Stomach (tissue), 9 donors: ENCODE measurements around the gene PIK3C2B. TPM values are rescaled to one million over a fixed set of nuclear protein-coding genes. Genes with fewer than 3 reads are reported as not detected.

ENCODE experiments used
- DNase-seq, 2 donors: peaks; one replicate each; pipeline versions ENCODE4 v3.0.0 to v3.0.0-alpha.2; 2013 to 2019
- H3K27ac ChIP-seq, 5 donors: fragments of 200-600 bp in 4 of 5; sonication (generic) in 4 of 5; one replicate each; pipeline ENCODE4 v1.5.1; 2013 to 2019; ENCODE audit warnings: mild to moderate bottlenecking in 1 of 5, moderate library complexity in 1 of 5
- H3K27me3 ChIP-seq, 3 donors: fragments of 200-600 bp; sonication (generic); one replicate each; pipeline ENCODE4 v1.5.1; 2017 to 2019; ENCODE audit warnings: mixed run types in 1 of 3
- H3K36me3 ChIP-seq, 4 donors: fragments of 200-600 bp; sonication (generic); 1 replicate in 3 of 4; 2 replicates in 1 of 4; pipeline ENCODE4 v1.5.1; 2016 to 2019
- H3K4me1 ChIP-seq, 4 donors: fragments of 200-600 bp; sonication (generic); one replicate each; pipeline ENCODE4 v1.5.1; 2016 to 2019
- H3K4me3 ChIP-seq, 4 donors: fragments of 200-600 bp; sonication (generic) in 3 of 4; one replicate each; pipeline ENCODE4 v1.5.1; 2016 to 2019; ENCODE audit warnings: mild to moderate bottlenecking in 1 of 4
- H3K9me3 ChIP-seq, 4 donors: fragments of 200-600 bp; sonication (generic); one replicate each; pipeline ENCODE4 v1.5.1; 2016 to 2019
- EP300 ChIP-seq: sonication (generic); formaldehyde crosslinking; IDR thresholded peaks from one replicate; pipeline ENCODE4 v1.6.1; 2017; ENCODE audit warnings: antibody characterized with exemption
- POLR2A ChIP-seq, 4 donors: fragments of 450-650 bp; IDR thresholded peaks; one replicate each; pipeline ENCODE4 v1.6.1; 2016; ENCODE audit warnings: antibody characterized with exemption in 4 of 4, control low read depth in 2 of 4, mild to moderate bottlenecking in 1 of 4, moderate library complexity in 1 of 4
- POLR2AphosphoS5 ChIP-seq, 3 donors: sonication (generic); formaldehyde crosslinking; IDR thresholded peaks; one replicate each; pipeline ENCODE4 v1.6.1; 2016; ENCODE audit warnings: antibody characterized with exemption in 3 of 3
- WGBS, 5 donors: extraction: QIAGEN DNeasy Blood & Tissue Kit in 3 of 5; methylation state at CpG; one replicate each; pipeline versions ENCODE4 v1.1.5 to v1.1.7; 2013 to 2018; 5-methylcytosine and 5-hydroxymethylcytosine counted together
- intact Hi-C: fragments of 100-400 bp; cut with DNase I; formaldehyde crosslinking; loops from one replicate; pipeline ENCODE4 v1.15.1; 2023; ENCODE audit warnings: low total_unique reads
- polyA plus RNA-seq, 3 donors: library from polyadenylated mRNA; stranded (reverse); fragments of 200-250 nt; gene quantifications; one replicate each; pipeline ENCODE4 v1.2.3, GENCODE V29; 2013
- total RNA-seq, 5 donors: library from RNA; depleted of rRNA; stranded (reverse); fragments of >200 nt; gene quantifications; one replicate each; pipeline versions ENCODE4 v1.1.0 to v1.2.3, GENCODE V29; 2014 to 2016
- TF ChIP-seq, protein P1 (sequence below), 7 experiments: fragments of 450-650 bp in 4 of 7; fragments of 200-600 bp in 3 of 7; sonication (generic) in 3 of 7; IDR thresholded peaks; one replicate each; pipeline ENCODE4 v1.5.1; 2016 to 2019; ENCODE audit warnings: antibody characterized with exemption in 7 of 7, control low read depth in 2 of 7, mild to moderate bottlenecking in 1 of 7
- donor health status: healthy with polysubstance abuse.
- donor health status: Bipolar disorder and iron deficiency.
- donor health status: healthy.

The PIK3C2B gene
- total and polyA plus RNA-seq, 8 donors, result 4.1 to 129 (median 22.8) TPM

DNA sequence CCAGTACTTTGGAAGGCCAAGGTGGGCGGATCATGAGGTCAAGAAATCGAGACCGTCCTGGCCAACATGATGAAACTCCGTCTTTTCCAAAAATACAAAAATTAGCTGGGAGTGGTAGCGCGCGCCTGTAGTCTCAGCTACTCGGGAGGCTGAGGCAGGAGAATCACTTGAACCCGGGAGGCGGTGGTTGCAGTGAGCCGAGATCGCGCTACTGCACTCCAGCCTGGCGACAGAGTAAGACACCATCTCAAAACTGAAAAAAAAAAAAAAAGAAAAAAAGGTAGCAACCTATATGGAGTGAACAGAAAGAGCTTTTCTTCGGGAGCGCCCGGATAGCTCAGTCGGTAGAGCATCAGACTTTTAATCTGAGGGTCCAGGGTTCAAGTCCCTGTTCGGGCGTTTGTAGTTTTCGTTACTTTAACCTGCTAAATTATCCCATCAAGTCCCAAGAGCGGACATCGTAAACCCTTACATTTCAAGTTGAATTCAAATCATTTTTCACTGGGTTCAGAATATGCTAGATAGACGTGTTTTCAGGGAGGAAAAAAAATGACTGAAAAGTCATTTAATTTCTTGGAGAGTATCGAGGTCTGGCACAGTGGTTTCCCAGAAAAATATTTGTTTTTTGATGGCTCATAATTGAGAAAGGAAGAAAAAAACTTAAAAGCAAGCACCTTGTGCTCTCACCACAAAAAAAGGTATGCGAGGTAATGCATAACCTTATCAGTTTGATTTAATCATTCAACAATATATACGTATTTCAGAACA, 11.8 kb upstream of the PIK3C2B start:
- Histone ChIP-seq H3K4me3 (peak overlapping the region; percentile 46 to 57 (median 52)), H3K4me1 (peaks cover 24 to 46% (median 30%) of the 10 kb centered on the region in 4 donors), H3K27me3 (no peaks in the 10 kb centered on the region), H3K27ac (peak overlapping the region; percentile 75 to 90 (median 87)), H3K36me3 (no peaks in the 10 kb centered on the region), H3K9me3 (no peaks in the 10 kb centered on the region)
- peak; percentile 70 to 88 for DNase-seq
- intact Hi-C loops, result no loop called here
- WGBS, 5 donors, result 0 to 2% (median 1%) methylated on average over 26 to 27 of the region's 27 CpGs
- TF ChIP-seq POLR2AphosphoS5 (IDR thresholded peaks at IDR 0.05), result peak in 1 of 3 donors; percentile 49
- TF ChIP-seq POLR2A (IDR thresholded peaks at IDR 0.05), result no peak

DNA sequence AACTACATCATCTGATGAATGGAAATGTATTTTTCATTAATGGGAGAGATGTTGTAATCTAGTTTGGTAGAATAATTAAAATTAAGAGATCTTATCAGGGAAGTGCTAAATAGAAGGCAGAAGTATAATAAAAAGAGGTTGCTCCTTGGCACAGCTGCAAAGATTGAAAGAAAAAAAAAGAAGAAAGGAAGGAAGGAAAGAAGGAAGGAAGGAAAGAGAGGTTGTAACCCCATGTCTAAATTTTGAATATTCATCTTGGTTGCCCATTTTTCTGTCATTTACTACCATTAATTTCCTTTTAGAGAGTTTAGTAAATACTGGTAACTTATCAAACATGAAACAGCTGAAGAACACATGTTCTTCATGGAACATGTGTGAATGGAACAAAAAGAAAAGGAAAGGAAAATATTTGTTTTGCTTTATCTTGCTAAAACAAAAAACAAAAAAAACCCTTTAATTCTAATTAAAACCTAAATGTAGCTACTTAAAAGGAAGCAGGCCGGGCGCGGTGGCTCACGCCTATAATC, 11.1 kb upstream of the PIK3C2B start:
- WGBS, 5 donors, result 0 to 4% (median 0%) methylated on average over 4 of the region's 4 CpGs
- H3K4me3 ChIP-seq, result peak overlapping the region; percentile 46 to 57 (median 52)
- H3K9me3 ChIP-seq, result no peaks in the 10 kb centered on the region
- no peaks in the 10 kb centered on the region for H3K27me3 ChIP-seq
- no peaks in the 10 kb centered on the region for H3K36me3 ChIP-seq
- peaks cover 24 to 46% (median 30%) of the 10 kb centered on the region in 4 donors for H3K4me1 ChIP-seq
- DNase-seq, result no peak
- TF ChIP-seq POLR2A (IDR thresholded peaks at IDR 0.05) (no peak), EP300 (no peak), POLR2AphosphoS5 (IDR thresholded peaks at IDR 0.05) (no peak)
- TF ChIP-seq, protein P1, sequence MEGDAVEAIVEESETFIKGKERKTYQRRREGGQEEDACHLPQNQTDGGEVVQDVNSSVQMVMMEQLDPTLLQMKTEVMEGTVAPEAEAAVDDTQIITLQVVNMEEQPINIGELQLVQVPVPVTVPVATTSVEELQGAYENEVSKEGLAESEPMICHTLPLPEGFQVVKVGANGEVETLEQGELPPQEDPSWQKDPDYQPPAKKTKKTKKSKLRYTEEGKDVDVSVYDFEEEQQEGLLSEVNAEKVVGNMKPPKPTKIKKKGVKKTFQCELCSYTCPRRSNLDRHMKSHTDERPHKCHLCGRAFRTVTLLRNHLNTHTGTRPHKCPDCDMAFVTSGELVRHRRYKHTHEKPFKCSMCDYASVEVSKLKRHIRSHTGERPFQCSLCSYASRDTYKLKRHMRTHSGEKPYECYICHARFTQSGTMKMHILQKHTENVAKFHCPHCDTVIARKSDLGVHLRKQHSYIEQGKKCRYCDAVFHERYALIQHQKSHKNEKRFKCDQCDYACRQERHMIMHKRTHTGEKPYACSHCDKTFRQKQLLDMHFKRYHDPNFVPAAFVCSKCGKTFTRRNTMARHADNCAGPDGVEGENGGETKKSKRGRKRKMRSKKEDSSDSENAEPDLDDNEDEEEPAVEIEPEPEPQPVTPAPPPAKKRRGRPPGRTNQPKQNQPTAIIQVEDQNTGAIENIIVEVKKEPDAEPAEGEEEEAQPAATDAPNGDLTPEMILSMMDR (IDR thresholded peaks at IDR 0.05), result no peak
- H3K27ac ChIP-seq, result peak overlapping the region; percentile 75 to 90 (median 87)
- intact Hi-C loops, result no loop called here

DNA sequence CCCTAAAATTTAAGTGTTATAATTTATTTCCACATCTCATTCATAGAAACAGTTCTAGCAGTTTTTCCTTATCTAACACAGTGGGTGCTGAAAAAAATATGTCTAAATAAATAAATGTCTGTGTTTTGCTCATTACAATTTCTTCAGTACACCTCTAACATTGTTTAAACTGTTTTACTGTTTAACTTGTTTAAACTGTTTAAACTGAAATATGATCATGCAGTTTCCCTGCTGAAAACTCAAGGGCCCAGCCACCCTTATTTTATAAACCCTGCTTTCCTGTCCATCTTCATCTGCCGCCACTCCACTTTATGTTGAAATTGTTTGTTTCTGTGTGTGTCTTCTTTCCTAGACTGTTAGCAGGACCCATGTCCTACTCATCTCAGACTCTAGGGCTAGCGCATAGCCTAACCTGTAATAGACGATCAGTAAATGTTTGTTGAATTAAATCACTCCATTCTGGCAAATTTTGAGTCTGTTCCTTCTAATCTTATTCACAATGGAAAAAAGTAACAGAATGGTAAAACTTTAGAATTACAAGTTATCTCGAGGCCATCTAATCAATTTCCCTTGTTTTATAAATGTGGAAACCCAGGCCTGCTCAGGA, 9.4 kb upstream of the PIK3C2B start:
- no peak overlapping the region for H3K4me3 ChIP-seq
- H3K27ac ChIP-seq, result peak overlapping the region; percentile 8 to 90 (median 61)
- no peak for DNase-seq
- peaks cover 24 to 46% (median 30%) of the 10 kb centered on the region in 4 donors for H3K4me1 ChIP-seq
- WGBS, 5 donors, result 36 to 63% (median 57%) methylated on average over 4 of the region's 4 CpGs
- no peaks in the 10 kb centered on the region for H3K36me3 ChIP-seq
- intact Hi-C loops, result loop anchor here (5.0 kb wide), 1 partner anchor 57 kb away; no protein-coding TSS in a partner anchor
- no peaks in the 10 kb centered on the region for H3K27me3 ChIP-seq
- no peak for TF ChIP-seq POLR2AphosphoS5 (IDR thresholded peaks at IDR 0.05)
- TF ChIP-seq, protein P1 (IDR thresholded peaks at IDR 0.05), result no peak
- TF ChIP-seq EP300, result no peak
- TF ChIP-seq POLR2A (IDR thresholded peaks at IDR 0.05), result no peak
- no peaks in the 10 kb centered on the region for H3K9me3 ChIP-seq

DNA sequence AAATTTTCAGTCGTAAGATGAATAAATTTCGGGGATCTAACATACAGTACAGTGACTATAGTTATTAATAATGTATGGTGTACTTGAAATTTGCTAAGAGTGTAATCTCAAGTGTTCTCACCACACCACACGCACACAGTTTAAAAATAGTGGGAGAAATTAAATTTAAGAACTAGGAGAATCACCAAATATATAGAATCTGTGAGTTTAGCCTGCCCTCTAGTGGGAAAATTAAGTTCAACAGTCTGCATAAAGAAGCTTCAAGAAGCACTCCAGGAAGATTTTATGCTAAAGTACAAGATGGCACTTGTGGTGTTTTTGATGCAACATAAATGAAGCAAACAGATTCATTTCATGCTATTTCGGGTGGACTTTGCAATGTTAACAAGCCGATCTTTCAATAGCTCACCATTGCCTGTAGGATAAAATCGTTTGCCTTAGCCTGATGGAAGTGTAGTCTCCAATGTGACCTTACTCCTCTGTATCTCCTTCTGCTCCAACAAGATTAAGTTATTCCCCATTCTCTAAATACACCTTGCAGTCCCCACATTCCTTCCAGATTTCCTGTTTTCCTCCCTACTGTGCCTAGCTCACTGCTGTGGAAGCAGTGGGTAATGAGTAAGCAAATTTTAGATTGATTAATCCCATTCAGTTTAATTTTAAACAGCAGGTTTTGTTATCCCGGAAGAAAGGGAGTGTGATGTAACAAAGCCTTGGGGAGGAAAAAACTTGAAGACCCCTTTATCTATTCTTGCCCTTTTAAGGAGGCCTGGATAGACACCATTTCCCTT, 8.7 kb upstream of the PIK3C2B start:
- peak in 1 of 2 donors; percentile 90 for DNase-seq
- Histone ChIP-seq H3K9me3 (no peaks in the 10 kb centered on the region), H3K36me3 (no peaks in the 10 kb centered on the region), H3K4me3 (no peak overlapping the region), H3K27me3 (no peaks in the 10 kb centered on the region), H3K27ac (peak overlapping the region in 3 of 5 donors; percentile 29 to 90 (median 61)), H3K4me1 (peaks cover 24 to 46% (median 30%) of the 10 kb centered on the region in 4 donors)
- TF ChIP-seq, protein P1 (IDR thresholded peaks at IDR 0.05), result peak in 5 of 7 experiments; percentile 53 to 89 (median 71)
- TF ChIP-seq POLR2AphosphoS5 (IDR thresholded peaks at IDR 0.05), result no peak
- intact Hi-C loops, result loop anchor here (5.0 kb wide), 1 partner anchor 56 kb away; no protein-coding TSS in a partner anchor
- 14 to 21% (median 15%) methylated on average over 7 of the region's 7 CpGs for WGBS, 5 donors
